H9 (cell line): ENCODE measurements around the gene SLX4. TPM values are rescaled to one million over a fixed set of nuclear protein-coding genes. Genes with fewer than 3 reads are reported as not detected.

ENCODE experiments used
- DNase-seq: peaks from one replicate; pipeline ENCODE4 v3.0.0-alpha.2; 2017
- H2AFZ ChIP-seq: one replicate; pipeline ENCODE4 v1.6.1; 2013; ENCODE audit warnings: mild to moderate bottlenecking, low read length, control low read depth, moderate library complexity
- H2AK5ac ChIP-seq: 2 replicates; pipeline ENCODE4 v1.6.1; 2013; ENCODE audit warnings: low read length, control low read depth, mixed read lengths; ENCODE audit not compliant: insufficient read length
- H2BK120ac ChIP-seq: one replicate; pipeline ENCODE4 v1.6.1; 2013; ENCODE audit warnings: low read depth, mild to moderate bottlenecking, low read length, control low read depth, inconsistent platforms; ENCODE audit not compliant: poor library complexity, severe bottlenecking
- H2BK12ac ChIP-seq: 2 replicates; pipeline ENCODE4 v1.6.1; 2013; ENCODE audit warnings: low read length, control low read depth, mixed read lengths, low read depth; ENCODE audit not compliant: insufficient read length
- H2BK15ac ChIP-seq: 2 replicates; pipeline ENCODE4 v1.6.1; 2013; ENCODE audit warnings: low read depth, low read length, control low read depth
- H2BK20ac ChIP-seq: one replicate; pipeline ENCODE4 v1.6.1; 2013; ENCODE audit warnings: low read depth, mild to moderate bottlenecking, low read length, control low read depth, inconsistent platforms; ENCODE audit not compliant: poor library complexity, severe bottlenecking
- H2BK5ac ChIP-seq: 2 replicates; pipeline ENCODE4 v1.6.1; 2013; ENCODE audit warnings: low read length, control low read depth, mixed read lengths; ENCODE audit not compliant: insufficient read length
- H3K14ac ChIP-seq: 2 replicates; pipeline ENCODE4 v1.6.1; 2013; ENCODE audit warnings: low read length, control low read depth; ENCODE audit not compliant: insufficient read depth
- H3K18ac ChIP-seq: 2 replicates; pipeline ENCODE4 v1.6.1; 2013; ENCODE audit warnings: low read depth, mild to moderate bottlenecking, mixed read lengths, low read length, control low read depth; ENCODE audit not compliant: insufficient read length
- H3K23ac ChIP-seq: 2 replicates; pipeline ENCODE4 v1.6.1; 2013; ENCODE audit warnings: low read length, control low read depth, mixed read lengths, low read depth; ENCODE audit not compliant: insufficient read length
- H3K23me2 ChIP-seq: 2 replicates; pipeline ENCODE4 v1.6.1; 2013; ENCODE audit warnings: low read depth, mild to moderate bottlenecking, mixed read lengths, low read length, control low read depth; ENCODE audit not compliant: insufficient read length, poor library complexity, severe bottlenecking
- H3K27ac ChIP-seq: 2 replicates; pipeline ENCODE4 v1.5.1; 2013; ENCODE audit warnings: low read length, control low read depth, mixed read lengths, low read depth; ENCODE audit not compliant: insufficient read length
- H3K27me3 ChIP-seq: 2 replicates; pipeline ENCODE4 v1.6.1; 2013; ENCODE audit warnings: low read length, control low read depth, inconsistent platforms; ENCODE audit not compliant: insufficient read depth
- H3K4ac ChIP-seq: 2 replicates; pipeline ENCODE4 v1.6.1; 2013; ENCODE audit warnings: low read depth, mild to moderate bottlenecking, control low read depth, inconsistent platforms, low read length, moderate library complexity
- H3K4me1 ChIP-seq: 2 replicates; pipeline ENCODE4 v1.6.1; 2013; ENCODE audit warnings: low read length, control low read depth, inconsistent platforms; ENCODE audit not compliant: insufficient read depth
- H3K4me2 ChIP-seq: 2 replicates; pipeline ENCODE4 v1.6.1; 2013; ENCODE audit warnings: low read length, control low read depth, mixed read lengths; ENCODE audit not compliant: insufficient read length, insufficient read depth
- H3K56ac ChIP-seq: 2 replicates; pipeline ENCODE4 v1.6.1; 2013; ENCODE audit warnings: low read depth, mild to moderate bottlenecking, mixed read lengths, low read length, control low read depth; ENCODE audit not compliant: insufficient read length
- H3K79me1 ChIP-seq: 2 replicates; pipeline ENCODE4 v1.6.1; 2013; ENCODE audit warnings: low read depth, mild to moderate bottlenecking, moderate library complexity, low read length, control low read depth, inconsistent platforms; ENCODE audit not compliant: insufficient read depth, poor library complexity, severe bottlenecking
- H3K79me2 ChIP-seq: 2 replicates; pipeline ENCODE4 v1.6.1; 2013; ENCODE audit warnings: low read length, control low read depth, inconsistent platforms; ENCODE audit not compliant: insufficient read depth
- H3K9ac ChIP-seq: 2 replicates; pipeline ENCODE4 v1.6.1; 2013; ENCODE audit warnings: low read length, control low read depth, mixed read lengths; ENCODE audit not compliant: insufficient read length; ENCODE audit errors: extremely low read depth
- H3K9me3 ChIP-seq: one replicate; pipeline ENCODE4 v1.6.1; 2013; ENCODE audit warnings: low read depth, low read length, inconsistent platforms; ENCODE audit not compliant: control insufficient read depth
- H3T11ph ChIP-seq: one replicate; pipeline ENCODE4 v1.6.1; 2013; ENCODE audit warnings: mild to moderate bottlenecking, low read length, control low read depth, inconsistent platforms
- H4K20me1 ChIP-seq: one replicate; pipeline ENCODE4 v1.6.1; 2013; ENCODE audit not compliant: control insufficient read depth, insufficient read length, insufficient read depth
- H4K5ac ChIP-seq: 2 replicates; pipeline ENCODE4 v1.6.1; 2013; ENCODE audit warnings: low read depth, mild to moderate bottlenecking, mixed read lengths, low read length, control low read depth; ENCODE audit not compliant: insufficient read length
- H4K8ac ChIP-seq: replicated peaks from 2 replicates; pipeline ENCODE4 v1.6.1; 2013; ENCODE audit warnings: low read length, control low read depth, mixed read lengths, low read depth; ENCODE audit not compliant: insufficient read length
- H4K91ac ChIP-seq: 2 replicates; pipeline ENCODE4 v1.6.1; 2013; ENCODE audit warnings: low read depth, mild to moderate bottlenecking, moderate library complexity, mixed read lengths, low read length, control low read depth; ENCODE audit not compliant: insufficient read length
- H3K27ac Mint-ChIP-seq, 3 experiments: 2 replicates in 2 of 3; 3 replicates in 1 of 3; pipeline ENCODE4 v1.8.0; 2020 to 2021; ENCODE audit warnings: mixed read lengths in 3 of 3, mild to moderate bottlenecking in 1 of 3, moderate library complexity in 1 of 3
- H3K27me3 Mint-ChIP-seq: 2 replicates; pipeline ENCODE4 v1.8.0; 2021; ENCODE audit warnings: low read depth, mild to moderate bottlenecking, moderate library complexity, mixed read lengths
- H3K36me3 Mint-ChIP-seq, 3 experiments: 2 replicates in 2 of 3; 3 replicates in 1 of 3; pipeline ENCODE4 v1.8.0; 2020 to 2021; ENCODE audit warnings: low read depth in 3 of 3, mixed read lengths in 3 of 3; ENCODE audit not compliant: insufficient read depth in 1 of 3
- H3K4me1 Mint-ChIP-seq, 2 experiments: 2 replicates each; pipeline ENCODE4 v1.8.0; 2020; ENCODE audit warnings: mixed read lengths in 2 of 2
- H3K4me3 Mint-ChIP-seq, 2 experiments: 2 replicates in 1 of 2; 3 replicates in 1 of 2; pipeline ENCODE4 v1.8.0; 2020 to 2021; ENCODE audit warnings: mild to moderate bottlenecking in 2 of 2, mixed read lengths in 2 of 2, moderate library complexity in 1 of 2
- H3K9me3 Mint-ChIP-seq, 2 experiments: 2 replicates in 1 of 2; 3 replicates in 1 of 2; pipeline ENCODE4 v1.8.0; 2020; ENCODE audit warnings: mild to moderate bottlenecking in 2 of 2, mixed read lengths in 2 of 2, moderate library complexity in 1 of 2
- WGBS: extraction: QIAGEN DNeasy Blood & Tissue Kit; methylation state at CpG from one replicate; pipeline ENCODE4 v1.1.7; 2013; ENCODE audit warnings: missing lambda C conversion rate, low lambda C conversion rate, mixed read lengths; ENCODE audit not compliant: insufficient read length; ENCODE audit errors: extremely low coverage; 5-methylcytosine and 5-hydroxymethylcytosine counted together
- total RNA-seq: library from RNA; stranded (reverse); gene quantifications from 2 replicates; pipeline ENCODE4 v1.2.1, GENCODE V29; 2021
- TF ChIP-seq, protein P1 (sequence below): fragments of 200-600 bp; sonication (generic); conservative IDR thresholded peaks from 3 replicates; pipeline ENCODE4 v1.8.0; 2021; ENCODE audit warnings: antibody characterized with exemption, mild to moderate bottlenecking

The SLX4 gene
- total RNA-seq, 1 experiment from 2014 or later = 9.9 TPM

GRCh38 chr16:3640632-3641501 lies 29.5 kb upstream of the SLX4 start:
- H2AK5ac ChIP-seq = no peak overlapping the region
- H3K4me1 ChIP-seq = peaks cover 5% of the 10 kb centered on the region
- H2BK5ac ChIP-seq = no peak overlapping the region
- no peak overlapping the region for H3K9ac ChIP-seq
- no CpG with 5 or more reads among the region's 17 CpGs for WGBS
- H3K79me1 ChIP-seq = no peaks in the 10 kb centered on the region
- H2BK12ac ChIP-seq = no peak overlapping the region
- TF ChIP-seq, protein P1, sequence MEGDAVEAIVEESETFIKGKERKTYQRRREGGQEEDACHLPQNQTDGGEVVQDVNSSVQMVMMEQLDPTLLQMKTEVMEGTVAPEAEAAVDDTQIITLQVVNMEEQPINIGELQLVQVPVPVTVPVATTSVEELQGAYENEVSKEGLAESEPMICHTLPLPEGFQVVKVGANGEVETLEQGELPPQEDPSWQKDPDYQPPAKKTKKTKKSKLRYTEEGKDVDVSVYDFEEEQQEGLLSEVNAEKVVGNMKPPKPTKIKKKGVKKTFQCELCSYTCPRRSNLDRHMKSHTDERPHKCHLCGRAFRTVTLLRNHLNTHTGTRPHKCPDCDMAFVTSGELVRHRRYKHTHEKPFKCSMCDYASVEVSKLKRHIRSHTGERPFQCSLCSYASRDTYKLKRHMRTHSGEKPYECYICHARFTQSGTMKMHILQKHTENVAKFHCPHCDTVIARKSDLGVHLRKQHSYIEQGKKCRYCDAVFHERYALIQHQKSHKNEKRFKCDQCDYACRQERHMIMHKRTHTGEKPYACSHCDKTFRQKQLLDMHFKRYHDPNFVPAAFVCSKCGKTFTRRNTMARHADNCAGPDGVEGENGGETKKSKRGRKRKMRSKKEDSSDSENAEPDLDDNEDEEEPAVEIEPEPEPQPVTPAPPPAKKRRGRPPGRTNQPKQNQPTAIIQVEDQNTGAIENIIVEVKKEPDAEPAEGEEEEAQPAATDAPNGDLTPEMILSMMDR = no peak
- H4K8ac ChIP-seq = no peak overlapping the region
- no peak overlapping the region for H2BK20ac ChIP-seq
- no peak overlapping the region for H2BK120ac ChIP-seq
- no peaks in the 10 kb centered on the region for H3K27me3 ChIP-seq
- Mint-ChIP-seq H3K27ac (peak overlapping the region; percentile 33 to 68 (median 57); a peak in 4 of 7 replicates), H3K36me3 (peaks cover 0 to 10% (median 5%) of the 10 kb centered on the region in 3 experiments), H3K4me1 (peaks cover 56 to 58% of the 10 kb centered on the region in 2 experiments), H3K4me3 (no peak overlapping the region), H3K9me3 (peaks cover 3 to 9% of the 10 kb centered on the region in 2 experiments; a peak in 4 of 5 replicates), H3K27me3 (no peaks in the 10 kb centered on the region)
- H3K9me3 ChIP-seq = no peaks in the 10 kb centered on the region
- no peak for DNase-seq
- no peak overlapping the region for H3K18ac ChIP-seq
- no peak overlapping the region for H3K4ac ChIP-seq
- no peaks in the 10 kb centered on the region for H3K79me2 ChIP-seq
- H3K4me2 ChIP-seq = no peak overlapping the region
- H4K5ac ChIP-seq = no peak overlapping the region
- H3K23ac ChIP-seq = no peak overlapping the region
- no peak overlapping the region for H2BK15ac ChIP-seq
- H4K20me1 ChIP-seq = no peaks in the 10 kb centered on the region
- H3K56ac ChIP-seq = no peak overlapping the region
- H3K23me2 ChIP-seq = peaks cover 4% of the 10 kb centered on the region
- H4K91ac ChIP-seq = no peak overlapping the region
- no peak overlapping the region for H3K27ac ChIP-seq
- H2AFZ ChIP-seq = no peak overlapping the region
- no peak overlapping the region for H3T11ph ChIP-seq
- no peak overlapping the region for H3K14ac ChIP-seq
